Mucosa of rectum (tissue), 2 donors: ENCODE results near the gene CYP27B1.

Experiments used
- H3K27ac ChIP-seq, 2 donors: one replicate each; pipeline ENCODE4 v1.7.0; 2013; ENCODE audit warnings: inconsistent platforms in 2 of 2, low read depth in 2 of 2, low read length in 2 of 2
- H3K27me3 ChIP-seq, 2 donors: one replicate each; pipeline ENCODE4 v1.7.0; 2013; ENCODE audit warnings: low read length in 2 of 2; ENCODE audit not compliant: control insufficient read depth in 2 of 2, insufficient read depth in 2 of 2
- H3K36me3 ChIP-seq, 2 donors: one replicate each; pipeline ENCODE4 v1.7.0; 2013; ENCODE audit warnings: low read length in 2 of 2; ENCODE audit not compliant: control insufficient read depth in 2 of 2, insufficient read depth in 2 of 2
- H3K4me1 ChIP-seq, 2 donors: one replicate each; pipeline ENCODE4 v1.7.0; 2013; ENCODE audit warnings: low read length in 2 of 2, mild to moderate bottlenecking in 1 of 2; ENCODE audit not compliant: control insufficient read depth in 2 of 2, insufficient read depth in 2 of 2
- H3K4me3 ChIP-seq, 2 donors: one replicate each; pipeline ENCODE4 v1.7.0; 2013; ENCODE audit warnings: low read length in 2 of 2
- H3K9ac ChIP-seq, 2 donors: one replicate each; pipeline ENCODE4 v1.7.0; 2013; ENCODE audit warnings: low read length in 2 of 2, low read depth in 1 of 2, mild to moderate bottlenecking in 1 of 2
- H3K9me3 ChIP-seq, 2 donors: one replicate each; pipeline ENCODE4 v1.7.0; 2013; ENCODE audit warnings: low read length in 2 of 2; ENCODE audit not compliant: control insufficient read depth in 2 of 2
- donor health status: healthy.
- donor health status: Normal muscosa, but diverticular disease.

CYP27B1 gene

GRCh38 chr12:57766464-57767304, at the start of gene CYP27B1:
CYP27B1 (minus strand) TSS chr12:57767078; CDS start chr12:57767041, 37 bp downstream.
- H3K27me3 ChIP-seq = peaks cover 32% of the 10 kb centered on the region in 2 donors

GRCh38 chr12:57816001-57816854, 49.4 kb upstream of the CYP27B1 start:
- Histone ChIP-seq H3K9me3 (no peaks in the 10 kb centered on the region), H3K4me3 (no peak overlapping the region), H3K27ac (no peak overlapping the region), H3K27me3 (no peaks in the 10 kb centered on the region), H3K4me1 (peaks cover 14 to 21% of the 10 kb centered on the region in 2 donors), H3K36me3 (peaks cover 9 to 18% of the 10 kb centered on the region in 2 donors), H3K9ac (no peak overlapping the region)

More at GRCh38 chr12:57766464-57767304, at the start of gene CYP27B1:
- Histone ChIP-seq H3K27ac (no peak within 1 kb of the TSS), H3K4me1 (peaks cover 24 to 34% of the 10 kb centered on the region in 2 donors), H3K36me3 (peaks cover 4 to 5% of the 10 kb centered on the region in 2 donors), H3K9ac (peak within 1 kb of the TSS in 1 of 2 donors; percentile 24), H3K4me3 (peak within 1 kb of the TSS; percentile 56 to 81), H3K9me3 (no peaks in the 10 kb centered on the region)

DNA sequence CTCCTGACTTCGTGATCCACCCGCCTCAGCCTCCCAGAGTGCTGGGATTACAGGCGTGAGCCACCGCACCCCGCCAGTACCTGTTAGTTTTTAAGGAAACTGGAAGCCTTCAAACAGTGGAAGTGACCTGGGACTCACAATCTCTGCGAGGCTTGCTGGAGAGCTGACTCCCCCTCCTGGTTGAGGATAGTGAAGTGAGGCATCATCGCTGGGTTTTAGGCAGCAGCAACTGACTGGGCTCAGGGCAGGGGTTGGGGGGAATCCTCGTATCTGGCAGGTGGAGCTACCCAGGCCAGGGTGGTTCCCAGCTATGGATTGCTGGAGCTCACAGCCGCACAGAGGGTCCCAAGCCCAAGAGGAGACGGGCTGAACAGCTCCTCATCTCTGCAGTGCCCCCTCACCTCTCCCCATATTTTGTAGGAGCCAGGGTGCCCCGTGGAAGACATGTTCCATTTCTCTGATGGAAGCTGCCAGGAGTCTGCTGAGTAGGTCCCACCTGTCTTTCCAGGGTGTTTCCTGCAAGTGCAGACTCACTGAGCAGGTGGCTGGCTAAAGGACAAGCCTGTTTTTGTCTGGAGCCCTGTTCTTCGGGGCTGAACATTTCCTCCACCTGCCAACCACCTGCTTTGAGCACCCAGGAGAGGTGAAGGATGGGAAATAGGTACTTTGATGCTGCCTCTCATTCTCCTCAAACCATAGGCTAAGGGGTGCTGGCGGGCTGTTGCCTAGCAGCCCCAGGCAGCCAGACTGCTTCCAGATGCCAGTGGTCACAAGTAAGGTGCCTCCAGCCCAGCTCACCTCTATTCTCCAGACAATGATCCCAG, 48.5 kb upstream of the CYP27B1 start:
- Histone ChIP-seq H3K4me1 (peaks cover 14 to 21% of the 10 kb centered on the region in 2 donors), H3K27ac (no peak overlapping the region), H3K27me3 (no peaks in the 10 kb centered on the region), H3K4me3 (no peak overlapping the region), H3K36me3 (peaks cover 14 to 23% of the 10 kb centered on the region in 2 donors), H3K9me3 (no peaks in the 10 kb centered on the region), H3K9ac (no peak overlapping the region)

- Histone ChIP-seq H3K4me3 (no peak overlapping the region), H3K27ac (no peak overlapping the region), H3K9me3 (no peaks in the 10 kb centered on the region), H3K9ac (no peak overlapping the region), H3K27me3 (no peaks in the 10 kb centered on the region), H3K36me3 (peaks cover 21 to 30% of the 10 kb centered on the region in 2 donors), H3K4me1 (peaks cover 14 to 21% of the 10 kb centered on the region in 2 donors)
Observed at GRCh38 chr12:57813971-57814772, 47.3 kb upstream of the CYP27B1 start.

- H3K9me3 ChIP-seq = no peaks in the 10 kb centered on the region
- peaks cover 23 to 39% of the 10 kb centered on the region in 2 donors for H3K36me3 ChIP-seq
- no peak overlapping the region for H3K9ac ChIP-seq
- no peak overlapping the region for H3K27ac ChIP-seq
- H3K4me1 ChIP-seq = peaks cover 14 to 21% of the 10 kb centered on the region in 2 donors
- H3K4me3 ChIP-seq = no peak overlapping the region
- H3K27me3 ChIP-seq = no peaks in the 10 kb centered on the region
Observed at GRCh38 chr12:57813111-57813970, 46.5 kb upstream of the CYP27B1 start.

GRCh38 chr12:57811028-57811755, 44.3 kb upstream of the CYP27B1 start:
- Histone ChIP-seq H3K4me3 (no peak overlapping the region), H3K9me3 (no peaks in the 10 kb centered on the region), H3K4me1 (peaks cover 0 to 7% of the 10 kb centered on the region in 2 donors), H3K9ac (no peak overlapping the region), H3K27ac (no peak overlapping the region), H3K27me3 (no peaks in the 10 kb centered on the region), H3K36me3 (peaks cover 39 to 60% of the 10 kb centered on the region in 2 donors)

GRCh38 chr12:57810450-57810849, 43.6 kb upstream of the CYP27B1 start:
- no peaks in the 10 kb centered on the region for H3K9me3 ChIP-seq

DNA sequence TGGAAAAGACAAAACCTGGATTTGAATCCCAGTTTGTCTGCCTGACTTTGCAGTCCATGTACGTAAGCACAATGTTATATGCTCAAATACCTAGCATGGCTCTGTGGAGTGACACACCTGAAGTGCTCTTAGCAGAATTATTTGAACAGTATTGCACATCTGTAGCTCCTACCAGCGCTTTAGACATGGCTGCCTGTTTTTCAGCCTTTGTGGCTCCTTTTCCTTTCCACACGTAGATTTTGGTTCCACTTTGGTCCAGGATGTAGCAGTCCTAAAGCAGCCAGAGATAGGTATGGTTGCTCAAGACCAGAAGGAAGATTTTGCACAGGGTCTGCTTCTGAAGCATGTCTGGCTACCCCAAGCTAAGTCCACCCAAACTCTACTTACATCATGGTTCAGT, 42.5 kb upstream of the CYP27B1 start:
- H3K36me3 ChIP-seq = peaks cover 40 to 62% of the 10 kb centered on the region in 2 donors
- no peak overlapping the region for H3K4me3 ChIP-seq
- H3K27ac ChIP-seq = no peak overlapping the region
- no peaks in the 10 kb centered on the region for H3K27me3 ChIP-seq
- no peak overlapping the region for H3K9ac ChIP-seq
- no peaks in the 10 kb centered on the region for H3K9me3 ChIP-seq
- H3K4me1 ChIP-seq = no peaks in the 10 kb centered on the region

More at GRCh38 chr12:57810450-57810849, 43.6 kb upstream of the CYP27B1 start:
- Histone ChIP-seq H3K36me3 (peaks cover 40 to 62% of the 10 kb centered on the region in 2 donors), H3K4me1 (peaks cover 0 to under 1% of the 10 kb centered on the region in 2 donors), H3K9ac (no peak overlapping the region), H3K4me3 (no peak overlapping the region), H3K27me3 (no peaks in the 10 kb centered on the region), H3K27ac (no peak overlapping the region)
